H7 (cell line): Measurements from ENCODE around the gene ZNF174. TPM values are rescaled to one million over a fixed set of nuclear protein-coding genes. Genes with fewer than 3 reads are reported as not detected.
A peak's percentile ranks its signal among the peaks of the same experiment; 100 is the strongest.

ENCODE experiments used
- DNase-seq: peaks from one replicate; pipeline ENCODE4 v3.0.0; 2012
- H3K27me3 ChIP-seq: 2 replicates; pipeline ENCODE4 v1.6.0; 2011; ENCODE audit warnings: mild to moderate bottlenecking, low read length; ENCODE audit not compliant: control insufficient read depth, insufficient read depth
- H3K36me3 ChIP-seq: replicated peaks from 2 replicates; pipeline ENCODE4 v1.5.1; 2011; ENCODE audit warnings: low read length; ENCODE audit not compliant: control insufficient read depth, insufficient read depth
- H3K4me3 ChIP-seq: 2 replicates; pipeline ENCODE4 v1.5.1; 2011; ENCODE audit warnings: low read depth, mild to moderate bottlenecking, control low read depth, low read length, moderate library complexity; ENCODE audit not compliant: insufficient read depth
- total RNA-seq: library from RNA; depleted of rRNA; stranded (reverse); fragments of >200 nt; shearing (Covaris generic); gene quantifications from 2 replicates; pipeline ENCODE4 v1.2.3, GENCODE V29; 2014; rRNA removed

The ZNF174 gene
- total RNA-seq, result 11.6 and 12.4 TPM in 2 replicates

DNA sequence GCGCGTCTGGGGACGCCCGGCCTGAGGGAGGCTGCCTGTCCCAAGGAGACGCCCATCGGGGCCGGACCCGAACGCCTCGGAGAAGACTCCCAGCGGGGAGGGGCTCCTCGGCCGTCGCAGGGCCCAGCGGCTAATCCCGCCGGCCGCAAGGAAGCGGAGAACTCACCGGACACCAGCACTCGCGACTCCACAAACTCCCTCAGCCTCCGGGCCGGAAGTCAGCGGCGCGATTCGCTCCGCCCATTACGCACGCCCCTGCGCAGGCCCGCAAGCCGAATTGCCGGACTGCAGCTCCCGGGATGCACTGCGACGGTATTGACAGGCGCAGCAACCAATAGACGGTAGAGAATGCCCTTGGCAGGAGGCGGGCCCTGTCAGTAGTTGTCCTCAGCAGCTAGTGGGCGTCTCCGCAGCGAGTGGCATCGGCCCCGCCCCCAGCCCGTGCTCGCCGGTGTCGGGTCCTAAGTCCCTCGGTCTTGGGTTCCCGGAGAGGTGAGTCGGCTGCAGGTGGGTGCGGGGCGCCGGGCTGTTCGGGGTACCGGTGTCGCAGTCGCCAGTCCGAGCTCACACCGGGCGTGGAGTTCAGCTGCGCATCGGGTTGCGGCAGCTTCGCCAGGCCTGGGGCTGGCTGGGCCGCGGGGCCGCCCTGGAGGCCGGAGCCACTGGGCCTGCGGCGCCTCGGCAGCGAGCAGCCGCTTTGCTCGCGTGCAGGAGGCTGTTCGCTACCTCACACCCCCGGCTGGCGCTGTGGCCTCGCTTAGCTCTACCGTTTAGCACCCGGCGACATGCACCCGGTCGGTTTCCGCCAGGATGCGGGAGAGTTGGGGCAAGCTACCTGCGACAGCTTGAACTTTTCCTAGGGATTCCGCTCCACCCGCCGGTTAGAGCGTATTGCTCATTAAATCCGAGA lies at the start of gene ZNF174, which contains the start of gene ZSCAN32:
ZNF174 (plus strand) TSS at position 437 of the 910 bp plus-strand sequence. CDS start 790 bp downstream, outside the sequence.
ZSCAN32 (minus strand) TSS at position 226 of the 910 bp plus-strand sequence. CDS start 3,447 bp downstream, outside the sequence.
- DNase-seq, result peak; percentile 99
- Histone ChIP-seq H3K4me3 (peak within 1 kb of the TSS; percentile 97), H3K36me3 (peaks cover 18% of the 10 kb centered on the region), H3K27me3 (no peaks in the 10 kb centered on the region; the same call in 1 of the 2 replicates)

DNA sequence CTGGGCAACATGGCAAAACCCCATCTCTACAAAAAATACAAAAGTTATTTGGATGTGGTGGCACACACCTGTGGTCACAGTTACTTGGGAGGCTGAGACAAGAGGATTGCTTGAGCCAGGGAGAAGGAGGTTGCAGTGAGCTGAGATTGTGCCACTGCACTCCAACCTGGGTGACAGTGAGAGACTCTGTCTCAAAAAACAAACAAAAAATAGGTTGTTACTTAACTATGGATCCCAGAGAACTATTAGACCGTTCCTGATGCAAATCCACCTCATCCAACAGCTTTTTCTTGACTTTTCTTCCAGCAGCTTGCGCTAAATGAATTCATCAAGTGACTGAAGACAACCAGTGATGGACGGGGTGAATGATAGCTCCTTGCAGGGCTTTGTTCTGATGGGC lies 45.4 kb upstream of the ZNF174 start, which contains the start of gene OR2C1:
OR2C1 (plus strand) TSS at position 301 of the 400 bp plus-strand sequence; CDS start at position 353, 52 bp downstream.
- DNase-seq, result no peak
- H3K36me3 ChIP-seq, result no peaks in the 10 kb centered on the region
- no peak within 1 kb of the TSS for H3K4me3 ChIP-seq
- H3K27me3 ChIP-seq, result no peaks in the 10 kb centered on the region

DNA sequence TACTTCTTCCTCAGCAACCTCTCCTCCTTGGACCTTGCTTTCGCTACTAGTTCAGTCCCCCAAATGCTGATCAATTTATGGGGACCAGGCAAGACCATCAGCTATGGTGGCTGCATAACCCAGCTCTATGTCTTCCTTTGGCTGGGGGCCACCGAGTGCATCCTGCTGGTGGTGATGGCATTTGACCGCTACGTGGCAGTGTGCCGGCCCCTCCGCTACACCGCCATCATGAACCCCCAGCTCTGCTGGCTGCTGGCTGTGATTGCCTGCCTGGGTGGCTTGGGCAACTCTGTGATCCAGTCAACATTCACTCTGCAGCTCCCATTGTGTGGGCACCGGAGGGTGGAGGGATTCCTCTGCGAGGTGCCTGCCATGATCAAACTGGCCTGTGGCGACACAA lies 44.9 kb upstream of the ZNF174 start:
- no peak for DNase-seq
- Histone ChIP-seq H3K27me3 (no peaks in the 10 kb centered on the region), H3K4me3 (no peak overlapping the region), H3K36me3 (no peaks in the 10 kb centered on the region)

DNA sequence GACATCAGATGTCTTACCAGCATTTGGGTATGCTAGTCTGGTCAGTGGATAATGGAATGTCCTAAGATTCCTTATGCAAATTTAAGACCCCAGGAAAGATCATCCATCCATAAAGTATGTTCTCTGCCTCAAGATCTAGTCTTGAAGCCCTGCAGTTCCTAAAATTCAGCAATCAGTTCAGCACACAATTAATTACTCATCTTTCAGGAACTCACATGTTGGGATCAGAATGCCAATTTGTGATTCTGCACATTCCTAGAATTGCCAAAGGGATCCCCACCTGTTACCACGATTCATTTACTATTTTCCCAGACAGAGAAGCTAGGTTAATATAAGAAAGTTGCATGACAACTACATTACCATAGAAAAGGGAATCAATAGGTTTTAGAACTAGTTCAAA lies 42.1 kb upstream of the ZNF174 start:
- no peaks in the 10 kb centered on the region for H3K36me3 ChIP-seq
- H3K27me3 ChIP-seq, result no peaks in the 10 kb centered on the region
- no peak overlapping the region for H3K4me3 ChIP-seq
- DNase-seq, result no peak

DNA sequence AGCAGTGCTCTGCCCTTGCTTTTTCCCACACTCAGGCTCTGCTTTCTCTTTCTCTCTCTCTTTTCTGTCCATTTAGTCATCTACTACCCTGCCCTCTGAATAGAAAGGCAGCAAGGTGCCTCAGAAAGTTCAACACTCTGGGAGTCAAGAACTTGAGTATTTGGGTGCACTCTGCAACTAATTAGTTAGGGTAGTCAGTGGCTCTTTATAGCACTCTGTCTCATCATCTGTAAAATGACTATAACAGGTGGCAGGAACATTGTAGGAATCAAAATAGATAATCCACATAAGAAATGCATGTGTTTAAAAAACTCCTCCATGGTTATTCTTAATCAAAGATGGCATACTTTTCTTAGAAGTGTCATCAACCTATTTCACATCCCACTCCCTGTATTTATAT lies 38.1 kb upstream of the ZNF174 start:
- Histone ChIP-seq H3K36me3 (no peaks in the 10 kb centered on the region), H3K4me3 (no peak overlapping the region), H3K27me3 (no peaks in the 10 kb centered on the region)
- DNase-seq, result no peak

DNA sequence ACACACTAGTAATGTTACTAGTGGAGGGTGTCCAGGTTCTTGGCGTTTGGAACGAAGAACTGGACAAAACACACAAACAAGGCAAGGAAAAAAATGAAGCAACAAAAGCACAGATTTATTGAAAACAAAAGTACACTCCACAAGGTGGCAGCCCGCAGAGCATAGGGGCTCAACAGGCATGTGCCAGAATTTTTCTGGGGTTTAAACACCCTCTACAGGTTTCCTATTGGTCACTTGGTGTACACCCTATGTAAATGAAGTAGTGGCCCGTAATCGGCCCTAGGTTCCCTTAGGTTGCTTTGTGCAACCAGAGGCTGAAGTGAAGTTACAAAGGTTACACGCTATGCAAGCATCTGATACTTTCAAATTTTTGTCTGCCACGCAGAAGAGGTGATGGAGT lies 37.2 kb upstream of the ZNF174 start:
- no peaks in the 10 kb centered on the region for H3K27me3 ChIP-seq
- H3K36me3 ChIP-seq, result no peaks in the 10 kb centered on the region
- H3K4me3 ChIP-seq, result no peak overlapping the region
- no peak for DNase-seq

DNA sequence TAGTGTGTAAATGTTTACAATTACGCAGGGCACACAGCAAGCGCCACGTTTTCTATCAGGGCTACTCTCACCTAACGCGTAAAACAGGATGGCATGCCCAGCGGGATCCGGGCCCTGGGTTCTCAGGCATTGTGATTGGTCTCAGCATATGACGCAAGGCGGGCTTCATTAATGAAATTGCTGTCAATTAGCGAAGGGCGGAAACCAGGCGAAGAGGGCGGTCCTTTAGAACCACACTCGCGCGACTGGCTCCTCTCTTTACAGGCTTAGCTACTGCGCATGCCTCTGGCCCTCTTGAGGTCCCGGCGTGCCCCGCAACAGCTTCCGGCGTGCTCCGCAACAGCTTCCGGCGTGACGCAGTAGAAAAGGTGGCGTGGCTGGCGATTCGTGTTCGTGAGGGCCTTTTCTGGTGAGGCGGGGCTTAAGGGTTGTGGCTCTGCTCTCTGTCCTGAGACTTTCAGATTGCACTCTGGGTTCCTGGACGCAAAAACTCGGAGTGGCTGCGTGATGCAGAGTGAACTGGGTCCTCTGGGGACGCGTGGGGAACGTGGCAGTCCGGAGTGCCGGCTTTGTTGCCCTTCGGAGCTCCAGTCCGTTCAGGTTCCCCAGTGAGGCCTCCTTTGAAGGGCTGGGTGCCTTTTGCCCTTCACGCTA lies 36.1 kb upstream of the ZNF174 start:
- Histone ChIP-seq H3K4me3 (no peak overlapping the region), H3K36me3 (no peaks in the 10 kb centered on the region), H3K27me3 (no peaks in the 10 kb centered on the region)
- DNase-seq, result peak; percentile 30

DNA sequence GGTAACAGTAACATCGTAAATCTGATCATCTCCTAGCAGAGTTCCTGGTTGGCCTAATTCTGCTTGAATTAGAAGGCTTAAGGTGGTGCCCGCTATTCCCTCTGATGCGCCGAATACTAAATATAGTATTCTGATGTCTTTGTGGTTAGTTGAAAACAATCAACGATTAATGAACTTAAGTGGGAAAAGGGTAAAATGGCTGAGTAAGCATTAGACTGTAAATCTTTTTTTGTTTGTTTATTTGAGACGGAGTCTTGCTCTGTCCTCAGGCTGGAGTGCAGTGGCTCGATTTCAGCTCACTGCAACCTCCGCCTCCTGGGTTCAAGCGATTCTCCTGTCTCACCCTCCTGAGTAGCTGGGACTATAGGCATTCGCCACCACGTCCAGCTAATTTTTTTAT lies 31.9 kb upstream of the ZNF174 start:
- Histone ChIP-seq H3K36me3 (no peaks in the 10 kb centered on the region), H3K27me3 (no peaks in the 10 kb centered on the region), H3K4me3 (no peak overlapping the region)
- DNase-seq, result no peak

DNA sequence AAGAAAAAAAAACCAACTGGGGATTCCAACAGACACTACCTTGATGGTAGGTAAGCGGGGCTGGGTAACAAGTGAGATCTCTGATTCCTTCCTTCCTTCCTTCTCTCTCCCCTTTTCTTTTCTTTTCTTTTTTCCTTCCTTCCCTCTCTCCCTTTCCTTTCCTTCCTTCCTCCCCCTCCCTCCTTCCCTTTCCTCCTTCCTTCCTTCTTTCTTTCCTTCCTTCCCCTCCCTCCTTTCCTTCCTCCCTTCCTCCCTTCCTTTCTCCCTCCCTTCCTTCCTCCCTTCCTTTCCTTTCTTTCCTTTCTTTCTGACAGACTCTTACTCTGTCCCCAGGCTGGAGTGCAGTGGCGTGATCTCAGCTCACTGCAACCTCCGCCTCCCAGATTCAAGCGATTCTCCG lies 25.3 kb upstream of the ZNF174 start:
- H3K36me3 ChIP-seq, result no peaks in the 10 kb centered on the region
- no peak overlapping the region for H3K4me3 ChIP-seq
- no peaks in the 10 kb centered on the region for H3K27me3 ChIP-seq
- DNase-seq, result no peak

DNA sequence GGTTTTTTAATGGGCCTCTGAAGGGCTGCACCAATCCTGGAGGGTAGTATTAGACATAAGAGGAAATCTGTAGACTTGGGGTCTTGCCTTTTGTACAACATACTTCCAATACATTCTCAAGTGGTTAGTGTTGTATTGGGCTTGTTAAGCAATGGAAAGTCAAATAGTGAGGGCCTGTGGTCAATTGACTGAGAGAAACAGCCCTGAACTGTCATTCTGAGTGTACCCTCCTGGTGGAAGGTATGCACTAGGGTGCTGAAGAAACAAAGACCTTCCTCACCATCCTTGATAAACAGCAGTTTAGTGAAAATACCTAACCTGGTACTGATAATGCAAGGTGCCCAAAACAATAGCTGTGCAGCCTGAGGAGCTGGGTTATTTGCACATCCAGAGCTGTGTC lies 23.1 kb upstream of the ZNF174 start:
- H3K27me3 ChIP-seq, result no peaks in the 10 kb centered on the region
- no peak for DNase-seq
- H3K36me3 ChIP-seq, result peaks cover 6% of the 10 kb centered on the region
- H3K4me3 ChIP-seq, result no peak overlapping the region

DNA sequence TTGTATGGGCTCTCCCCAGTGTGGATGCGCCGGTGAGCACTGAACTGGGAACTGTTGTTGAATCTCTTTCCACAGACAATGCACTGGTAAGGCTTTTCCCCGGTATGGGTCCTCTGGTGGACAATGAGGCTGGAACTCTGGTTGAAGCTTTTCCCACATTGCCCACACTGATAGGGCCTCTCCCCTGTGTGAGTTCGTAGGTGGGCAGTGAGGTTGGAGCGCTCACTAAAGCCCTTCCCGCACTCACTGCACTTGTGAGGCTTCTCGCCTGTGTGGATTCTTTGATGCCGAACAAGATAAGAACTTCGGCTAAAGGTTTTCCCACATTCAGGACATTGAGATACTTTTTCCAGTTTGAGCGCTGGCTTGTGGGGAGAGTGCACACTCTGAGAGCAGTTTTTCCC lies 18.0 kb upstream of the ZNF174 start:
- no peaks in the 10 kb centered on the region for H3K27me3 ChIP-seq
- H3K4me3 ChIP-seq, result no peak overlapping the region
- peaks cover 31% of the 10 kb centered on the region for H3K36me3 ChIP-seq
- no peak for DNase-seq

DNA sequence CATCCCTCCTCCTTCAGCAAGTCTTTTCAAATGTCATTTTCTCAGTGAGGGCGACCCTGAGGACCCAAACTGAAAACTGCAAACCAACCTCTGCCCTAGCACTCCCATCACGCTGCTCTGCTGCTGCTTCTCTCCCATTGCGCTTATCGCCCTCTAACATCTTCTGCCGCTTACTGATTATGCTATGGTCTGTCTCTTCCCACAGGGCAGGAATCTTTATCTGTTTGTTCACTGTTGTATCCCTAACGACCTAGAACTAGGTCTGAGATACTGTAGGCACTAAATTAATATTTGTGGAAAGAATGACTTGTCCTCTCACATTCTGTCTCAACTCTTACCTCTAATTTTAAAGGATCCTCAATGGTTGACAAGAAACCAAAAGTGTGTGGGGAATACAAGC lies 12.7 kb upstream of the ZNF174 start:
- Histone ChIP-seq H3K27me3 (no peaks in the 10 kb centered on the region), H3K4me3 (no peak overlapping the region), H3K36me3 (peaks cover 39% of the 10 kb centered on the region)
- no peak for DNase-seq

DNA sequence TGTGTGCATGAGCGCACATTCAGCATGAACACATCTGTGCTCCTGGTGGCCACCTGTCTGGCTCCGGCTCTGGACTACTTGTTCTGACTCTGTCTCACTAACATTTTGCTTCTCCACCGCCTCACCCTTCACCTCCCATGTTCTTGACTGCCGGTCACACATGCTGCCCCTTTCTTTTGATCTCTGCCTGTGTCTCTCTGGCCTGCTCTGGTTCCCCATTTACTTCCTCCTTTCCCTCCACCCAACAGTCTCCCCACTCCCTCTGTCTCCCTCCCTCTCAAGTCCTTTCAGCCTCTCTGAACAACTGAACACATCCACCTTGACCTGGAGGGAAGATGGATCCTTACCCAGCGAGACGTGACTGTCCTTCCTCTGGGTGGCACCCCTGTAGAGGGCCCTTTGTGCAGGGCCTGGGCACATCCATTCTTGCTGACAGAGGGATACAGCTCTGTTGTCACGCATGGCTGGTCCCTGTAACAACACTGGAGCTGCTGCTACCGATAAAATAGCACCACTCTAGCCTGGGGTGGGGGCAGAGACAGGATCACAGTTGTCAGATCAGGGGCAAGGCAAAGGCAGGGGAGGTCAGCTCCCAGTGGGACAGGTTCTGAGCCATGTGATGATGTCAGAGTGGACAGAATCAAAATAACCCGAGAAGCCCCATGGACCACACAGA lies 11.2 kb upstream of the ZNF174 start:
- DNase-seq, result no peak
- no peaks in the 10 kb centered on the region for H3K27me3 ChIP-seq
- no peak overlapping the region for H3K4me3 ChIP-seq
- peaks cover 33% of the 10 kb centered on the region for H3K36me3 ChIP-seq

DNA sequence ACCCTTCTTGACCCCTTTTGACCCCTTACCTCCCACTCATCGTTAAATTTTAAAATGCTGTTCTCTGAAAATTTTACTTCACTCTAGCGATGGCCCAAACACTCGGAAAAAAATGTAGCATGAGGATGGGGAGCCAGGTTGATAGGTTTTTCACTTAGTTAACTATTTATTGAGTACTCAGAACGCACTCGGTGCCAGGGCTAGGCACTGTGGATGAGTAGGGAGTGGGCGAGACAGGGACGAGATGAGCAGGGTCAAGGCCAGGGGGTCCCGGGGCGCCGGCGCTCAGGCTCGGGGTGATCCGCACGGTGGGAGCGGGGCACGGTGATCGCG lies 603 bp upstream of the ZNF174 start:
- DNase-seq, result no peak
- H3K36me3 ChIP-seq, result peaks cover 20% of the 10 kb centered on the region
- H3K4me3 ChIP-seq, result peak overlapping the region; percentile 97
- H3K27me3 ChIP-seq, result no peaks in the 10 kb centered on the region; the same call in 1 of the 2 replicates
